Panc1 (cell line): ENCODE data around the gene RNF17. TPM values are rescaled to one million over a fixed set of nuclear protein-coding genes. Genes with fewer than 3 reads are reported as not detected.

Experiments
- ATAC-seq: fragments of 200-7000 bp; cut with Tn5 transposase; 2 replicates; pipeline ENCODE4 v1.9.1; 2020; ENCODE audit warnings: mild to moderate bottlenecking, moderate library complexity
- BruUV-seq: library from RNA; stranded (reverse); fragments of 400-500 nt; replicated peaks from 2 replicates; lab custom pipeline; 2021; lab: Mats Ljungman, UMichigan
- CTCF ChIA-PET: fragments of 300-600 bp; sonication (Branson Sonifier 250); formaldehyde crosslinking; loops from one replicate; lab custom pipeline; 2022; ENCODE audit warnings: antibody characterized with exemption; lab: Charles Lee
- POLR2A ChIA-PET: fragments of 300-600 bp; sonication (Branson Sonifier 250); formaldehyde crosslinking; loops from one replicate; lab custom pipeline; 2022; ENCODE audit warnings: antibody characterized with exemption; lab: Charles Lee
- DNase-seq: peaks from one replicate; pipeline ENCODE4 v3.0.0-alpha.2; 2010; ENCODE audit warnings: low read depth, low spot score
- H3K27ac ChIP-seq: 2 replicates; pipeline ENCODE4 v1.5.1; 2011; ENCODE audit warnings: mild to moderate bottlenecking, low read length, inconsistent platforms
- H3K27me3 ChIP-seq: fragments of 200-500 bp; sonication (Bioruptor generic); 2 replicates; pipeline ENCODE4 v1.6.0; 2014; ENCODE audit warnings: low read length, inconsistent platforms; ENCODE audit not compliant: control insufficient read depth, insufficient read depth
- H3K36me3 ChIP-seq: fragments of 200-500 bp; sonication (Bioruptor generic); 2 replicates; pipeline ENCODE4 v1.5.1; 2014; ENCODE audit warnings: inconsistent platforms, mild to moderate bottlenecking, low read length, moderate library complexity; ENCODE audit not compliant: control insufficient read depth, insufficient read depth
- H3K4me1 ChIP-seq: 2 replicates; pipeline ENCODE4 v1.5.1; 2011; ENCODE audit warnings: inconsistent platforms, mild to moderate bottlenecking, low read length, moderate library complexity; ENCODE audit not compliant: control insufficient read depth, insufficient read depth
- H3K4me3 ChIP-seq, 2 experiments: 2 replicates each; pipeline ENCODE4 v1.5.1; 2011 to 2012; ENCODE audit warnings: low read depth in 2 of 2, low read length in 2 of 2, mild to moderate bottlenecking in 2 of 2, inconsistent platforms in 1 of 2, moderate library complexity in 1 of 2
- H3K9me3 ChIP-seq: fragments of 200-500 bp; sonication (Bioruptor generic); 2 replicates; pipeline ENCODE4 v1.5.1; 2014; ENCODE audit warnings: low read depth, mild to moderate bottlenecking, inconsistent platforms, low read length, moderate library complexity; ENCODE audit not compliant: control insufficient read depth, insufficient read depth
- POLR2AphosphoS5 ChIP-seq: IDR thresholded peaks from 2 replicates; pipeline ENCODE4 v1.6.1; 2012; ENCODE audit warnings: mild to moderate bottlenecking, low read depth, low read length, moderate library complexity
- SIN3A ChIP-seq: IDR thresholded peaks from 2 replicates; pipeline ENCODE4 v1.6.1; 2012; ENCODE audit warnings: low read depth, mild to moderate bottlenecking, low read length, moderate library complexity, borderline replicate concordance; ENCODE audit not compliant: insufficient read depth
- TCF7L2 ChIP-seq: IDR thresholded peaks from 2 replicates; pipeline ENCODE4 v1.6.1; 2011; ENCODE audit warnings: mild to moderate bottlenecking, low read depth, low read length, inconsistent platforms
- in situ Hi-C: cut with HindIII; loops from 2 replicates; pipeline ENCODE4 v1.10.0; 2016; ENCODE audit warnings: low sequenced_read_pairs, low pct_unique_long_range_greater_than_20kb
- intact Hi-C: fragments of 100-400 bp; cut with micrococcal nuclease; formaldehyde crosslinking; loops from one replicate; pipeline ENCODE4 v1.10.0; 2022; ENCODE audit not compliant: unreplicated experiment
- total RNA-seq: library from RNA; stranded (reverse); gene quantifications from one replicate; pipeline ENCODE4 v1.2.1, GENCODE V29; 2021; ENCODE audit not compliant: unreplicated experiment
- TF ChIP-seq, protein P1 (sequence below), 2 experiments: IDR thresholded peaks; 2 replicates each; pipeline ENCODE4 v1.6.1; 2011 to 2012; ENCODE audit warnings: low read depth in 2 of 2, control low read depth in 1 of 2, low read length in 1 of 2, mild to moderate bottlenecking in 1 of 2, moderate library complexity in 1 of 2; ENCODE audit not compliant: insufficient read depth in 1 of 2
- TF ChIP-seq, protein P2 (sequence below): fragments of 450-650 bp; IDR thresholded peaks from 2 replicates; pipeline ENCODE4 v1.5.1; 2017; ENCODE audit warnings: mild to moderate bottlenecking

RNF17 gene
- total RNA-seq, 1 experiment from 2014 or later = not detected

DNA sequence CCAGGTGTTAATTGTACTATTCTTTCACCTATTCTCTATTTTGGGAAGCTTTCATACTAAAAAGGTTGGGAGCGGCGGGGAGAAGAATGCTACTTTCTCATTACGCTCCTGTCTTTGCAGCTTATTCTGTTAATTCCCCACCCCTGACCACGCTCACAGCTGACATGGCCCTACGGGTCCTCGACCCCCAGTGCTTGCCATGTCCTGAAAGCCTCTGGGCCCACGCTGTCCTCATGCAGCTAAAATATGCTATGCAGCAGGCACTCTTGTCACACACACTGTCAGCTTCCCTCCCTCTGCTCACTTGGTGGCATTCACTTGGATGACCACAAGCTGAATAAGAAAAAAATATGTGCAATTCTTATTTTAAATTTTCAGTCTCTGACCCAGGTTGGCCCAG lies 126.3 kb downstream of the RNF17 start:
- ChIA-PET CTCF (no interaction called here), POLR2A (no interaction called here)
- Histone ChIP-seq H3K27ac (no peak overlapping the region), H3K4me3 (no peak overlapping the region), H3K27me3 (no peaks in the 10 kb centered on the region), H3K4me1 (no peaks in the 10 kb centered on the region), H3K36me3 (no peaks in the 10 kb centered on the region), H3K9me3 (no peaks in the 10 kb centered on the region)
- no peak for TF ChIP-seq POLR2AphosphoS5
- intact Hi-C loops (no loop called here), in situ Hi-C loops (no loop called here)
- no TSS peak for BruUV-seq
- ATAC-seq = no peak
- no peak for DNase-seq

DNA sequence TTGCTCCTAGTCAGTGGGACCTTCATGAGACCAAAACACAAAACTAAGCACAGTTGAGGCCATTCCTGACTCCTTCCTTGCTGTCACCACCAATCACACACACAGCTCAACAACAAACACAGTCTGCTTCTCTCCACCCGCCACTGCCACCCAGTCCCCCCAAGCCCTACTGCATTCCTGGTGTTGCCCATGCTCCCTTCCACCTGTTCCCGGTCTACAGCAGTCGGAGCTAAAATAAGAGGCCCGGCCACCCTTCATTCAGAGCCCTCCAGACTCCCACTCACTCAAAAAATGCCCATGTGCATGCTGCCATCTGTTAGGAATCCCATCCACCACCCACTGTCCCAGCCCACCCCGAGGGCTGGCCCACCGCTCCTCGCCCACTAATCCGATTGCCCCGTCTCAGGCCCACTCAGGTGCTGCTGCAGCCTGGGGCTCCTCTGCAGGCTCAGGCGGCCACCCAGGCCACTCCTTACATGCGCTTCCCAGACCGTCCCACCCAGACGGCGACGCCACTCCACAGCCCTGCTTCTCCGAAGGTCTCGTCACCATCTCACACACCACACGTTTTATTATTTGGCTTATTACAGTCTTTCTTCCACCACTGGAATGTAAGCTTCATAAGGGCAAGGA lies 127.6 kb downstream of the RNF17 start:
- no peak for DNase-seq
- H3K27ac ChIP-seq = no peak overlapping the region
- ATAC-seq = no peak
- intact Hi-C loops (no loop called here), in situ Hi-C loops (no loop called here)
- ChIA-PET CTCF (no interaction called here), POLR2A (no interaction called here)
- H3K4me1 ChIP-seq = no peaks in the 10 kb centered on the region
- TF ChIP-seq, protein P1, sequence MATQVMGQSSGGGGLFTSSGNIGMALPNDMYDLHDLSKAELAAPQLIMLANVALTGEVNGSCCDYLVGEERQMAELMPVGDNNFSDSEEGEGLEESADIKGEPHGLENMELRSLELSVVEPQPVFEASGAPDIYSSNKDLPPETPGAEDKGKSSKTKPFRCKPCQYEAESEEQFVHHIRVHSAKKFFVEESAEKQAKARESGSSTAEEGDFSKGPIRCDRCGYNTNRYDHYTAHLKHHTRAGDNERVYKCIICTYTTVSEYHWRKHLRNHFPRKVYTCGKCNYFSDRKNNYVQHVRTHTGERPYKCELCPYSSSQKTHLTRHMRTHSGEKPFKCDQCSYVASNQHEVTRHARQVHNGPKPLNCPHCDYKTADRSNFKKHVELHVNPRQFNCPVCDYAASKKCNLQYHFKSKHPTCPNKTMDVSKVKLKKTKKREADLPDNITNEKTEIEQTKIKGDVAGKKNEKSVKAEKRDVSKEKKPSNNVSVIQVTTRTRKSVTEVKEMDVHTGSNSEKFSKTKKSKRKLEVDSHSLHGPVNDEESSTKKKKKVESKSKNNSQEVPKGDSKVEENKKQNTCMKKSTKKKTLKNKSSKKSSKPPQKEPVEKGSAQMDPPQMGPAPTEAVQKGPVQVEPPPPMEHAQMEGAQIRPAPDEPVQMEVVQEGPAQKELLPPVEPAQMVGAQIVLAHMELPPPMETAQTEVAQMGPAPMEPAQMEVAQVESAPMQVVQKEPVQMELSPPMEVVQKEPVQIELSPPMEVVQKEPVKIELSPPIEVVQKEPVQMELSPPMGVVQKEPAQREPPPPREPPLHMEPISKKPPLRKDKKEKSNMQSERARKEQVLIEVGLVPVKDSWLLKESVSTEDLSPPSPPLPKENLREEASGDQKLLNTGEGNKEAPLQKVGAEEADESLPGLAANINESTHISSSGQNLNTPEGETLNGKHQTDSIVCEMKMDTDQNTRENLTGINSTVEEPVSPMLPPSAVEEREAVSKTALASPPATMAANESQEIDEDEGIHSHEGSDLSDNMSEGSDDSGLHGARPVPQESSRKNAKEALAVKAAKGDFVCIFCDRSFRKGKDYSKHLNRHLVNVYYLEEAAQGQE (IDR thresholded peaks at IDR 0.05; ENCODE audit: insufficient read depth in 1 of 2, low read depth in 2 of 2, low read length in 1 of 2) = no peak
- TF ChIP-seq SIN3A (no peak), POLR2AphosphoS5 (no peak), TCF7L2 (no peak)
- TF ChIP-seq, protein P2, sequence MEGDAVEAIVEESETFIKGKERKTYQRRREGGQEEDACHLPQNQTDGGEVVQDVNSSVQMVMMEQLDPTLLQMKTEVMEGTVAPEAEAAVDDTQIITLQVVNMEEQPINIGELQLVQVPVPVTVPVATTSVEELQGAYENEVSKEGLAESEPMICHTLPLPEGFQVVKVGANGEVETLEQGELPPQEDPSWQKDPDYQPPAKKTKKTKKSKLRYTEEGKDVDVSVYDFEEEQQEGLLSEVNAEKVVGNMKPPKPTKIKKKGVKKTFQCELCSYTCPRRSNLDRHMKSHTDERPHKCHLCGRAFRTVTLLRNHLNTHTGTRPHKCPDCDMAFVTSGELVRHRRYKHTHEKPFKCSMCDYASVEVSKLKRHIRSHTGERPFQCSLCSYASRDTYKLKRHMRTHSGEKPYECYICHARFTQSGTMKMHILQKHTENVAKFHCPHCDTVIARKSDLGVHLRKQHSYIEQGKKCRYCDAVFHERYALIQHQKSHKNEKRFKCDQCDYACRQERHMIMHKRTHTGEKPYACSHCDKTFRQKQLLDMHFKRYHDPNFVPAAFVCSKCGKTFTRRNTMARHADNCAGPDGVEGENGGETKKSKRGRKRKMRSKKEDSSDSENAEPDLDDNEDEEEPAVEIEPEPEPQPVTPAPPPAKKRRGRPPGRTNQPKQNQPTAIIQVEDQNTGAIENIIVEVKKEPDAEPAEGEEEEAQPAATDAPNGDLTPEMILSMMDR = no peak
- no peak overlapping the region for H3K4me3 ChIP-seq
- H3K27me3 ChIP-seq = no peaks in the 10 kb centered on the region
- no peaks in the 10 kb centered on the region for H3K9me3 ChIP-seq
- no TSS peak for BruUV-seq
- no peaks in the 10 kb centered on the region for H3K36me3 ChIP-seq

DNA sequence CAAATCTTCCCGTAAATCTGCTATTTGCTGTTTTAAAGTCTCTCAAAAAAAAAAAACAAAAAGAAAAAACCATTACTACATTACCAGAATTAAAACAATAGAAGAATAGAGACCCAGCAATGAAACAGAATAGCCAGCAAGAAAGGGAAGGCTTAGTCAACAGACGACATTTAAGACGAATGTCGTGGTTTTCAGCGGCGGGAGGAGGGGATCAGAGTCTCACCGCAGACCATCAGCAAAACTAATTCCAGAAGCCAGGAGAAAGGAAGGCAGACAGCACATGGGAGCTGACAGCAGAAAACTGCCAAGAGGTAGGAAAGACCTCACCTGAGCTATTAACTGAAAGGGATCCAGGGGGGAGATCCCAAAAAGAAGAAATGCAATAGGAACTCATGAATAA lies 128.9 kb downstream of the RNF17 start:
- TF ChIP-seq SIN3A (no peak), POLR2AphosphoS5 (no peak), TCF7L2 (no peak)
- TF ChIP-seq, protein P2 = no peak
- TF ChIP-seq, protein P1 (IDR thresholded peaks at IDR 0.05; ENCODE audit: insufficient read depth in 1 of 2, low read depth in 2 of 2, low read length in 1 of 2) = no peak
- no peak for DNase-seq
- no peak overlapping the region for H3K4me3 ChIP-seq
- H3K27me3 ChIP-seq = no peaks in the 10 kb centered on the region
- intact Hi-C loops (no loop called here), in situ Hi-C loops (no loop called here)
- POLR2A ChIA-PET = no interaction called here
- H3K4me1 ChIP-seq = no peaks in the 10 kb centered on the region
- no peaks in the 10 kb centered on the region for H3K36me3 ChIP-seq
- H3K9me3 ChIP-seq = no peaks in the 10 kb centered on the region
- H3K27ac ChIP-seq = no peak overlapping the region
- BruUV-seq = no TSS peak
- CTCF ChIA-PET = no interaction called here
- ATAC-seq = no peak
